Skeletal muscle tissue (tissue), 4 donors: ENCODE data around the gene PFKFB2. TPM values are rescaled to one million over a fixed set of nuclear protein-coding genes. Genes with fewer than 3 reads are reported as not detected.
A peak's percentile ranks its signal among the peaks of the same experiment; 100 is the strongest.

Experiments used
- H3K27ac ChIP-seq: one replicate; pipeline ENCODE4 v1.7.0; 2013; ENCODE audit warnings: mild to moderate bottlenecking, low read depth, low read length, inconsistent platforms
- H3K27me3 ChIP-seq, 3 donors: one replicate each; pipeline ENCODE4 v1.7.0; 2013; ENCODE audit warnings: low read length in 3 of 3; ENCODE audit not compliant: control insufficient read depth in 3 of 3, insufficient read depth in 3 of 3
- H3K36me3 ChIP-seq, 3 donors: one replicate each; pipeline ENCODE4 v1.7.0; 2013; ENCODE audit warnings: low read length in 3 of 3; ENCODE audit not compliant: control insufficient read depth in 3 of 3, insufficient read depth in 3 of 3
- H3K4me1 ChIP-seq, 3 donors: one replicate each; pipeline ENCODE4 v1.7.0; 2013; ENCODE audit warnings: low read length in 3 of 3, mild to moderate bottlenecking in 3 of 3; ENCODE audit not compliant: control insufficient read depth in 3 of 3, insufficient read depth in 3 of 3
- H3K4me3 ChIP-seq, 3 donors: one replicate each; pipeline ENCODE4 v1.7.0; 2013; ENCODE audit warnings: low read length in 3 of 3
- H3K9ac ChIP-seq, 3 donors: one replicate each; pipeline ENCODE4 v1.7.0; 2013; ENCODE audit warnings: low read length in 3 of 3, mild to moderate bottlenecking in 3 of 3, moderate library complexity in 2 of 3, low read depth in 1 of 3
- H3K9me3 ChIP-seq, 3 donors: one replicate each; pipeline ENCODE4 v1.7.0; 2013; ENCODE audit warnings: low read length in 3 of 3; ENCODE audit not compliant: control insufficient read depth in 3 of 3
- total RNA-seq: library from RNA; depleted of rRNA; stranded (reverse); fragments of >200 nt; gene quantifications from one replicate; pipeline ENCODE4 v1.2.3, GENCODE V29; 2014
- donor health status: Osteomylitis.

Gene PFKFB2
- total RNA-seq, 1 donor from 2014 or later: 3.7 TPM

DNA sequence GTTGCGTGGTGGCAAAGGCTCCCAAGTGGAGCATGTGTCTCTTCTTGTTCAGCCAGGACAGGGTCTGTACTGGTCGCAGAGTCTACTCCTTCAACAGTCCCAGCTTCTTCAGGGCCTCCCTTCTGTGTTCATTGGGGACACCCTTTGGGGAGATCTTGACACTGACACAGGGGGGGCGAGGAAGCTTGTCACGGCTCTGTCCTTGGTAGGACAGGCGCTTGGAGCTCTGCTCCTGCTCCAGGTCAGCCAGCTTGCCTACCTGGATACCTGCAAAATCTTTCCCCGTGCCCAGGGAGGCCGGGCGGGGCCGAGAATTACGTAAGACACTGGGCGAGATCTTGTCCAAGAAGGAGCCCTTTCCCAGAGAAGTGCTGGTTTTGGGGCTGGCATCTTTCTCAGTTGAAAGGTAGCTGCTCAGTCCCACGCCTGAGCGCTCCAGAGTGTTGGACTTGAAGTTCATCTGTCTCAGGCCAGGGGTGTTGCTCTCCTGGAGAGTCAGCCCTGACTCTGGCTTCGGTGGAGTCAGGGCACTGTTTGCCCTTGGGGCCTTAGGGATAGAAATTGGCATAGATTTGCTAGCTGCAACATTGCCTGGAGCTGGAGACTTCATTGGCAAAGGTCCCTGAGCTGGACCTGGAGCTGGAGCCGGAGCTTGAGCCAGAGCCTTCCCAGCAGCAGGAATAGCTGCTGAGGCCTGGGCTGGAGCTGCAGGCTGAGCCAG, 31.0 kb upstream of the PFKFB2 start:
- peaks cover 0 to 5% (median 0%) of the 10 kb centered on the region in 3 donors for H3K27me3 ChIP-seq
- H3K4me3 ChIP-seq: no peak overlapping the region
- H3K9me3 ChIP-seq: no peaks in the 10 kb centered on the region
- H3K36me3 ChIP-seq: no peaks in the 10 kb centered on the region
- H3K27ac ChIP-seq: no peak overlapping the region
- no peak overlapping the region for H3K9ac ChIP-seq
- peaks cover 13 to 19% (median 19%) of the 10 kb centered on the region in 3 donors for H3K4me1 ChIP-seq

DNA sequence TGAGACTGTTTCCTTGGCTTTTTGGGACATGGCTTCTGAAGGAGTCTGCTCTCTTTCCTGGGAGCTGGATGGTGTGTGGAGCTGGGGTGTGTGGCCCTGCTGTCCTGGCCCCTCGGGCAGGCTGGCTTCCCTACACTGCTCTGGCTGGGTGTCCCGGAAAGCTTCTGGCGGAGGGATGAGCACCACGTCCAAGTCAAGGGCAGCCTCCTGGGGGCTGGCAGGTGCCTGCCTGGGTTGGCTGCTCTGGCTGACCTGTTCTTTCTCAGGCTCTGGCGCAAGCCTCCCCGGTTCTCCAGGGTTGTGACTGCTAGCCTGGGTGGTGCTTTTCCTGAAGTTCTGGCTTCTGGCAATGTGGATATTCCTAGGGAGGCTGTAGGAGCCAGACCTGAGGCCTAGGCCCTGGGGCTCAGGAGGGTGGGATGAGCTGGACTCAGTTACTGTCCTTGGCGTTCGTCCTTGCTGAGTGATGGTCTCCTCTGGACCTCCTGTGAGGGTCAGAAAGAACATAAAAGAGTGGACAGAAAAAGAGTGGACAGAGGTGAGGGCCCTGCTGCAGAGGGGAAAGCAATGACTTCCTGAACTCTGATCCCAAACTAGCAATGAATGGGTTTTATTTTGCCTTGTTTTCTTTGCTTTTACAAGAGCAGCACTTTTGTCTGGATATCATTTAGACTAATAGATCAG, 29.9 kb upstream of the PFKFB2 start:
- Histone ChIP-seq H3K27ac (no peak overlapping the region), H3K36me3 (no peaks in the 10 kb centered on the region), H3K9me3 (no peaks in the 10 kb centered on the region), H3K9ac (no peak overlapping the region), H3K4me3 (no peak overlapping the region), H3K27me3 (peaks cover 0 to 5% (median 0%) of the 10 kb centered on the region in 3 donors), H3K4me1 (peaks cover 13 to 19% (median 19%) of the 10 kb centered on the region in 3 donors)

DNA sequence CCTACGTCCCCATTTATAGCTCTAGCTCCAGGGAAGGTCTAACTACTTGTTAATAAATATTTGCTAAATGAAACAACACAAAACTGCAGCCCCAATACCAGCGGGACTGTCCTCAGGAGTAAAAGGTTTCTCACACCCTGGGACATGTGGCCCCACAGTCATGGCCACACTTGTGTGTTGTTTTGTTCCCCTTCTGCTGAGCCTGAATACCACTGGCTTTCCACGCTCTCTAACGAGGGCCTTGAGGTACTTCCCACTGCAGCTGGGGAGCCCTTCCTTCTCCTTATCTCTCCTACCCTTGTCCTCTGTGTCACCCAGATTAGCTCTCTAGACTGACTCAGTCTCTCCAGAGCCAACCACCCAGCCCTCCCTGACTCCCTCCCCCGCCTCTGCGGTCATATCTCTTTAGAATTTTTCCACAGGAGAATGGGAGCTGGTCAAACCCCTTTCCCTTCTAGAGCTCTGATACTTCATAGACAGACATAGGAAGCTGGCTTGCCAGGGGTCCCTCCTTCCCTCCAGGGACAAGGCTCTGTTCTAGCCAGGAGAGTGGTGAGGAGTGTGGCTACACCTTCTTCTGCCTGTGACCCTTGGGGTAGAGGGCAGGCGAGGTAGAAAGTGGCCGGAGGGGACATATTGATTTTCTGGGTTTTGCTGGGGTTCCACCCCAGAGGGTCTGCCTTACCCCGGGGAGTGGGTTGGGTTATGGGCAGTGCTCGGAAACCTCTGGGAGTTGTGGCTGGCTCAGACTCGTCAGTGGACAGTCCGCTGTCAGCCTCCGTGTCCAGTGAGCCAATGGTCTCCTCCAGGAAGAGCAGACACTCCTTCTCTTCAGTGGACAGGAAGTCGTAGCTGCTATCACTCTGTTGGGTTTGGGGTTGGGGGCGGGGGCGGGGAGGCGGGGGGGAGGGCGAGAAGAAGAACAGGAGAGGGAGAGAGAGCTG, 28.6 kb upstream of the PFKFB2 start:
- H3K4me1 ChIP-seq: peaks cover 13 to 19% (median 19%) of the 10 kb centered on the region in 3 donors
- no peak overlapping the region for H3K9ac ChIP-seq
- peak overlapping the region; percentile 11 for H3K27ac ChIP-seq
- H3K27me3 ChIP-seq: no peaks in the 10 kb centered on the region
- no peak overlapping the region for H3K4me3 ChIP-seq
- no peaks in the 10 kb centered on the region for H3K36me3 ChIP-seq
- H3K9me3 ChIP-seq: no peaks in the 10 kb centered on the region

DNA sequence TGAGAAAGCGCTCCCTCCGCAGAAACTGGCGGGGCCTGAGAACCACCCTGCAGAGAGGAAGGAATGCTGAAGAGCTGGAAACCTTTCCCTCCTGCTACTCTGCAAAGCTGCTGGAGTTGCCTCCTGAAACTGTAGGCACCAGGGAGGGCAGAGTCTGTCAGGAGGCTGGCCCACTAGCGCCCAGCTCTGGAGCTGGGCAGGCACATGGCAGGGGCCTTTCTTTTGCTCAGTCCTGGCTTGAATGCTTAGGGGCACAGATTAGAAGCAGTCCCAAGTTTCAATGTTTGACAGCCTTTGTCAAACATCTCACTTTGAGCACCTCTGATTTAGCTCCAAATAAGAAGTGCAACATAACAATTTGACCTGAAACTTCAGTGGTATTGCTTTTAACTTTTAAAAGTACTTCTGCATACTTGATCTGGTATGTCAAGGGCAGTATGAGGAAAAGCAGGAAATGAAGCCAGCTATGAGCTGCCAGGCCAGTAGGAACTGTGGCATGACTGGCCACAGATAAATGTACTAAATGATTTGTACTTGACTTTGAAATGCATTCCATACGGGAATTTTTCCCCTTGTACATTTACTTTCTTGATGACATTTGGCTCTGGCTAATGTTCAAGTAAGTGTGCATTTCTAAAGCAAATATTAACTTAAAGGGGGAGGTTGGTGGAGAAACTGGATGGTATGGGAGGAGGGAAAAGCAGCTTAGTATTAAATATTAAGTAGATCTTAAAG, 27.8 kb upstream of the PFKFB2 start:
- Histone ChIP-seq H3K9ac (peak overlapping the region in 1 of 3 donors; percentile 45), H3K4me3 (no peak overlapping the region), H3K27ac (peak overlapping the region; percentile 42), H3K27me3 (no peaks in the 10 kb centered on the region), H3K4me1 (peaks cover 13 to 22% (median 19%) of the 10 kb centered on the region in 3 donors), H3K36me3 (no peaks in the 10 kb centered on the region), H3K9me3 (no peaks in the 10 kb centered on the region)

- peaks cover 13 to 25% (median 23%) of the 10 kb centered on the region in 3 donors for H3K4me1 ChIP-seq
- H3K4me3 ChIP-seq: no peak overlapping the region
- H3K9ac ChIP-seq: no peak overlapping the region
- no peaks in the 10 kb centered on the region for H3K36me3 ChIP-seq
- H3K27ac ChIP-seq: peak overlapping the region; percentile 42
- no peaks in the 10 kb centered on the region for H3K27me3 ChIP-seq
- H3K9me3 ChIP-seq: no peaks in the 10 kb centered on the region
These were observed 27.0 kb upstream of the PFKFB2 start for GRCh38 chr1:207026104-207026534.

GRCh38 chr1:207027206-207027777, 25.8 kb upstream of the PFKFB2 start:
- Histone ChIP-seq H3K9me3 (no peaks in the 10 kb centered on the region), H3K27me3 (no peaks in the 10 kb centered on the region), H3K4me1 (peaks cover 19 to 30% (median 25%) of the 10 kb centered on the region in 3 donors), H3K4me3 (no peak overlapping the region), H3K9ac (no peak overlapping the region), H3K36me3 (no peaks in the 10 kb centered on the region), H3K27ac (no peak overlapping the region)

DNA sequence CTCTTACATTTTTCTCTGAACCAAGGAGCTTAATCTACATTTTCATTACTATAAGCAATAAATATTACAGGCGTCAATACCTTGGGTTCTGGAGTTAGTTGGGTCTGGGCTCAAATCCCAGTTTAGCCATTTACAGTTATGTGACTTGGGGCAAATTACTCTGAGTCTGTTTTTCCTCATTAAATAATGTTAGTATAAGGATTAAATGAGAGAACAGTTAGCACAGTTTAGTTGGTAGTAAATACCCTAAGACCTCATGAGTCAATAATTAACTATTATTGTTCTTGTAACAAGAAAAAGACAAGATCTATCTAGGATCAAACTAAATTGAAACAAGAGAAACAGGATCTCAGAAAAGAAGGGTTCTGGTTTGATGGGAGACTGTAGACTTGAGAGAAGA, 25.2 kb upstream of the PFKFB2 start:
- Histone ChIP-seq H3K4me1 (peaks cover 19 to 30% (median 23%) of the 10 kb centered on the region in 3 donors), H3K9me3 (no peaks in the 10 kb centered on the region), H3K4me3 (no peak overlapping the region), H3K36me3 (no peaks in the 10 kb centered on the region), H3K27ac (no peak overlapping the region), H3K9ac (no peak overlapping the region), H3K27me3 (no peaks in the 10 kb centered on the region)

DNA sequence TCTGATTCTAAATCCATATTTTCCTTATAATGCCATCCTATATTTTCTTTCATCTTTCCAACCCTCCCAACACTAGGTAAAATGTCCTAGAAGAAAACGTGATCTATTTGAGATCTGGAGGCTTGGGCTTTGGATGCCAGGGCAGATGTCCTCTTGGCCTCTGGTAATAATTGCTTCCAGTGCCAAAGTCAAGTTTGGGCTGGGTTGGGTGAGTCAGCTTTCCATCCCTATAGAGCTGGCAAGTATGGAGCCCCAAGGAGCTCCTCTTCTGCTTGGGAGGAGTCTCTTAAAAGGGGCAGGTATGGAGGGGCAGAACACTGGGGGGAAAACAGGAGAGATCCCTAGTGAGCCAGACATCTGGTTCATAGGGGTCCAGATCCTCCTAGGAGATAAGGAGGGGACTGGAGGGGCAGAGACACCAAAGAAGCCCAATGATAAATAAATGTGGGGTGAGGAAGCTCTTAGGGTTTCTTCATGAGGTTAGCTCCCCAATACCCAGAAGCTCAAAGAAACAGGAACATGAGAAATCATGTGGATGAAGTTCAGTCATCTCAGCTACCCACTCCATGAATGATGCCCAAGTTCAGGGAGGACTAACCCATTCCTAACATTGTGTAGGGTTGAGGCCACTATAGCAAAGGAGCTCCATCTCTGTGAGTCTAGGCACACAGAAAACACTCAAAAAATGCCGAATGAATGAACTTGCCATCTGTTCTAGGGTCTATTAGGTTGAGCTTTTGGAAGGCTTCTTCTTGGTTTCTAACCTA, 24.0 kb upstream of the PFKFB2 start:
- Histone ChIP-seq H3K27ac (no peak overlapping the region), H3K4me3 (no peak overlapping the region), H3K9me3 (no peaks in the 10 kb centered on the region), H3K9ac (no peak overlapping the region), H3K4me1 (peaks cover 19 to 30% (median 22%) of the 10 kb centered on the region in 3 donors), H3K36me3 (no peaks in the 10 kb centered on the region), H3K27me3 (peaks cover 0 to 2% (median 0%) of the 10 kb centered on the region in 3 donors)
